ENCODE data around the gene HEATR5A. TPM values are rescaled to one million over a fixed set of nuclear protein-coding genes. Genes with fewer than 3 reads are reported as not detected.

HEATR5A gene
- total RNA-seq, 1 experiment from 2014 or later, result 12.7 TPM

- H3K27ac ChIP-seq (ENCODE audit: low read length), result no peak overlapping the region
- ChIA-PET CTCF (no interaction called here), POLR2A (ENCODE audit: unreplicated experiment) (no interaction called here)
- H3K4me2 ChIP-seq (ENCODE audit: low read length), result no peak overlapping the region
- H3K9me3 ChIP-seq (ENCODE audit: low read length), result no peaks in the 10 kb centered on the region
- no peaks in the 10 kb centered on the region for H3F3A ChIP-seq (ENCODE audit: low read length, unreplicated experiment)
- H4K20me1 ChIP-seq (ENCODE audit: low read length), result no peaks in the 10 kb centered on the region
- H3K36me3 ChIP-seq (ENCODE audit: low read depth, low read length), result peaks cover 3% of the 10 kb centered on the region; the same call in 1 of the 2 replicates
- no peaks in the 10 kb centered on the region for H3K79me2 ChIP-seq (ENCODE audit: low read length)
- BruUV-seq (replicated peaks), result no TSS peak
- no peak overlapping the region for H2AFZ ChIP-seq (ENCODE audit: low read length)
- no peaks in the 10 kb centered on the region for H3K9me2 ChIP-seq (replicated peaks; ENCODE audit: low read length)
- intact Hi-C loops (cut with micrococcal nuclease), result no loop called here
- H3K9ac ChIP-seq (ENCODE audit: low read length), result no peak overlapping the region
- no peaks in the 10 kb centered on the region for H3K27me3 ChIP-seq (ENCODE audit: low read length)
- ATAC-seq (no peak), DNase-seq (no peak)
- H3K4me1 ChIP-seq (ENCODE audit: insufficient read depth, low read length), result no peaks in the 10 kb centered on the region
- TF ChIP-seq EZH2phosphoT487 (IDR thresholded peaks at IDR 0.05; ENCODE audit: borderline replicate concordance, low read length), result no peak
- TF ChIP-seq EZH2 (IDR thresholded peaks at IDR 0.05; ENCODE audit: low read length, unreplicated experiment), result no peak
- no peak for TF ChIP-seq CTCF (conservative IDR thresholded peaks at IDR 0.05; ENCODE audit: low read depth, low read length)
- no peak overlapping the region for H3K4me3 ChIP-seq (ENCODE audit: low read length)
These were observed 20.2 kb downstream of the HEATR5A start for GRCh38 chr14:31400031-31400638.

GRCh38 chr14:31395572-31396205, 24.7 kb downstream of the HEATR5A start:
- ChIA-PET CTCF (no interaction called here), POLR2A (ENCODE audit: unreplicated experiment) (interaction anchor here (0.6 kb wide), 1 partner anchor 582 kb away, joined by 5 read pairs; no protein-coding TSS in a partner anchor)
- TF ChIP-seq CTCF (conservative IDR thresholded peaks at IDR 0.05; ENCODE audit: low read depth, low read length) (no peak), EZH2phosphoT487 (IDR thresholded peaks at IDR 0.05; ENCODE audit: borderline replicate concordance, low read length) (no peak), EZH2 (IDR thresholded peaks at IDR 0.05; ENCODE audit: low read length, unreplicated experiment) (no peak)
- Histone ChIP-seq H3K79me2 (ENCODE audit: low read length) (no peaks in the 10 kb centered on the region), H3K4me1 (ENCODE audit: insufficient read depth, low read length) (no peaks in the 10 kb centered on the region), H3K4me3 (ENCODE audit: low read length) (no peak overlapping the region), H3K9me3 (ENCODE audit: low read length) (no peaks in the 10 kb centered on the region), H3K27me3 (ENCODE audit: low read length) (no peaks in the 10 kb centered on the region), H3K9ac (ENCODE audit: low read length) (no peak overlapping the region), H3K27ac (ENCODE audit: low read length) (no peak overlapping the region), H3K36me3 (ENCODE audit: low read depth, low read length) (peaks cover 5% of the 10 kb centered on the region), H4K20me1 (ENCODE audit: low read length) (no peaks in the 10 kb centered on the region), H2AFZ (ENCODE audit: low read length) (no peak overlapping the region), H3F3A (ENCODE audit: low read length, unreplicated experiment) (no peaks in the 10 kb centered on the region), H3K4me2 (ENCODE audit: low read length) (no peak overlapping the region), H3K9me2 (replicated peaks; ENCODE audit: low read length) (no peaks in the 10 kb centered on the region)
- intact Hi-C loops (cut with micrococcal nuclease), result no loop called here
- no TSS peak for BruUV-seq (replicated peaks)
- ATAC-seq (no peak), DNase-seq (no peak)

GRCh38 chr14:31395119-31395518, 25.2 kb downstream of the HEATR5A start:
- POLR2A ChIA-PET (ENCODE audit: unreplicated experiment), result interaction anchor here (0.6 kb wide), 1 partner anchor 581 kb away, joined by 5 read pairs; no protein-coding TSS in a partner anchor
- Histone ChIP-seq H3K9ac (ENCODE audit: low read length) (no peak overlapping the region), H3K4me3 (ENCODE audit: low read length) (no peak overlapping the region), H3K9me2 (replicated peaks; ENCODE audit: low read length) (no peaks in the 10 kb centered on the region), H3K27me3 (ENCODE audit: low read length) (no peaks in the 10 kb centered on the region), H3K4me2 (ENCODE audit: low read length) (no peak overlapping the region), H3K4me1 (ENCODE audit: insufficient read depth, low read length) (no peaks in the 10 kb centered on the region), H3F3A (ENCODE audit: low read length, unreplicated experiment) (no peaks in the 10 kb centered on the region), H2AFZ (ENCODE audit: low read length) (no peak overlapping the region), H3K27ac (ENCODE audit: low read length) (no peak overlapping the region), H3K79me2 (ENCODE audit: low read length) (no peaks in the 10 kb centered on the region), H3K9me3 (ENCODE audit: low read length) (no peaks in the 10 kb centered on the region), H3K36me3 (ENCODE audit: low read depth, low read length) (peaks cover 5% of the 10 kb centered on the region), H4K20me1 (ENCODE audit: low read length) (no peaks in the 10 kb centered on the region)
- BruUV-seq (replicated peaks), result no TSS peak
- ATAC-seq, result no peak
- intact Hi-C loops (cut with micrococcal nuclease), result no loop called here
- CTCF ChIA-PET, result no interaction called here
- TF ChIP-seq EZH2 (IDR thresholded peaks at IDR 0.05; ENCODE audit: low read length, unreplicated experiment), result no peak
- no peak for TF ChIP-seq CTCF (conservative IDR thresholded peaks at IDR 0.05; ENCODE audit: low read depth, low read length)
- TF ChIP-seq EZH2phosphoT487 (IDR thresholded peaks at IDR 0.05; ENCODE audit: borderline replicate concordance, low read length), result no peak
- DNase-seq, result no peak

Data from PC-3 (cell line).